ENCODE measurements around the gene INPP4B.

The INPP4B gene

GRCh38 chr4:142563682-142564291 is 282.3 kb downstream of the INPP4B start:
- no peaks in the 10 kb centered on the region for H4K20me1 ChIP-seq (ENCODE audit: insufficient read depth, low read length)
- H3F3A ChIP-seq (ENCODE audit: insufficient read depth, low read length) = no peaks in the 10 kb centered on the region
- H3K79me2 ChIP-seq (ENCODE audit: insufficient read depth, low read length) = no peaks in the 10 kb centered on the region
- no peaks in the 10 kb centered on the region for H3K9me3 ChIP-seq (ENCODE audit: low read length)
- no peak overlapping the region for H3K4me2 ChIP-seq (ENCODE audit: low read length)
- H3K9ac ChIP-seq (ENCODE audit: low read length) = no peak overlapping the region
- H3K27ac ChIP-seq (ENCODE audit: low read depth, low read length, poor library complexity, severe bottlenecking) = no peak overlapping the region
- H2AFZ ChIP-seq (ENCODE audit: low read length) = no peak overlapping the region
- no peaks in the 10 kb centered on the region for H3K4me1 ChIP-seq (ENCODE audit: insufficient read depth, low read length, severe bottlenecking)
- no peak overlapping the region for H3K4me3 ChIP-seq (ENCODE audit: low read depth, low read length, poor library complexity, severe bottlenecking)
- H3K27me3 ChIP-seq (ENCODE audit: insufficient read depth, low read length) = no peaks in the 10 kb centered on the region
- TF ChIP-seq, protein P1, sequence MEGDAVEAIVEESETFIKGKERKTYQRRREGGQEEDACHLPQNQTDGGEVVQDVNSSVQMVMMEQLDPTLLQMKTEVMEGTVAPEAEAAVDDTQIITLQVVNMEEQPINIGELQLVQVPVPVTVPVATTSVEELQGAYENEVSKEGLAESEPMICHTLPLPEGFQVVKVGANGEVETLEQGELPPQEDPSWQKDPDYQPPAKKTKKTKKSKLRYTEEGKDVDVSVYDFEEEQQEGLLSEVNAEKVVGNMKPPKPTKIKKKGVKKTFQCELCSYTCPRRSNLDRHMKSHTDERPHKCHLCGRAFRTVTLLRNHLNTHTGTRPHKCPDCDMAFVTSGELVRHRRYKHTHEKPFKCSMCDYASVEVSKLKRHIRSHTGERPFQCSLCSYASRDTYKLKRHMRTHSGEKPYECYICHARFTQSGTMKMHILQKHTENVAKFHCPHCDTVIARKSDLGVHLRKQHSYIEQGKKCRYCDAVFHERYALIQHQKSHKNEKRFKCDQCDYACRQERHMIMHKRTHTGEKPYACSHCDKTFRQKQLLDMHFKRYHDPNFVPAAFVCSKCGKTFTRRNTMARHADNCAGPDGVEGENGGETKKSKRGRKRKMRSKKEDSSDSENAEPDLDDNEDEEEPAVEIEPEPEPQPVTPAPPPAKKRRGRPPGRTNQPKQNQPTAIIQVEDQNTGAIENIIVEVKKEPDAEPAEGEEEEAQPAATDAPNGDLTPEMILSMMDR (IDR thresholded peaks at IDR 0.05; ENCODE audit: low read length) = no peak
- no peak for TF ChIP-seq EZH2 (IDR thresholded peaks at IDR 0.05; ENCODE audit: borderline replicate concordance, low read length)
- no peaks in the 10 kb centered on the region for H3K9me2 ChIP-seq (ENCODE audit: low read depth, low read length)
- H3K36me3 ChIP-seq (ENCODE audit: insufficient read depth, low read length) = no peaks in the 10 kb centered on the region

GRCh38 chr4:142559986-142560385 is 286.1 kb downstream of the INPP4B start:
- TF ChIP-seq EZH2 (IDR thresholded peaks at IDR 0.05; ENCODE audit: borderline replicate concordance, low read length) = no peak
- TF ChIP-seq, protein P1 (IDR thresholded peaks at IDR 0.05; ENCODE audit: low read length) = no peak
- H3F3A ChIP-seq (ENCODE audit: insufficient read depth, low read length) = no peaks in the 10 kb centered on the region
- no peaks in the 10 kb centered on the region for H3K27me3 ChIP-seq (ENCODE audit: insufficient read depth, low read length)
- H4K20me1 ChIP-seq (ENCODE audit: insufficient read depth, low read length) = no peaks in the 10 kb centered on the region
- no peak overlapping the region for H3K9ac ChIP-seq (ENCODE audit: low read length)
- no peaks in the 10 kb centered on the region for H3K4me1 ChIP-seq (ENCODE audit: insufficient read depth, low read length, severe bottlenecking)
- no peaks in the 10 kb centered on the region for H3K9me2 ChIP-seq (ENCODE audit: low read depth, low read length)
- no peaks in the 10 kb centered on the region for H3K36me3 ChIP-seq (ENCODE audit: insufficient read depth, low read length)
- no peak overlapping the region for H3K4me2 ChIP-seq (ENCODE audit: low read length)
- H3K79me2 ChIP-seq (ENCODE audit: insufficient read depth, low read length) = no peaks in the 10 kb centered on the region
- H3K27ac ChIP-seq (ENCODE audit: low read depth, low read length, poor library complexity, severe bottlenecking) = no peak overlapping the region
- H3K9me3 ChIP-seq (ENCODE audit: low read length) = no peaks in the 10 kb centered on the region
- H3K4me3 ChIP-seq (ENCODE audit: low read depth, low read length, poor library complexity, severe bottlenecking) = no peak overlapping the region
- H2AFZ ChIP-seq (ENCODE audit: low read length) = no peak overlapping the region

- Histone ChIP-seq H3K9ac (ENCODE audit: low read length) (no peak overlapping the region), H3K9me2 (ENCODE audit: low read depth, low read length) (no peaks in the 10 kb centered on the region), H3K4me1 (ENCODE audit: insufficient read depth, low read length, severe bottlenecking) (no peaks in the 10 kb centered on the region), H3K36me3 (ENCODE audit: insufficient read depth, low read length) (no peaks in the 10 kb centered on the region), H3K27me3 (ENCODE audit: insufficient read depth, low read length) (no peaks in the 10 kb centered on the region), H4K20me1 (ENCODE audit: insufficient read depth, low read length) (no peaks in the 10 kb centered on the region), H2AFZ (ENCODE audit: low read length) (no peak overlapping the region), H3F3A (ENCODE audit: insufficient read depth, low read length) (no peaks in the 10 kb centered on the region), H3K79me2 (ENCODE audit: insufficient read depth, low read length) (no peaks in the 10 kb centered on the region), H3K4me3 (ENCODE audit: low read depth, low read length, poor library complexity, severe bottlenecking) (no peak overlapping the region), H3K27ac (ENCODE audit: low read depth, low read length, poor library complexity, severe bottlenecking) (no peak overlapping the region), H3K9me3 (ENCODE audit: low read length) (no peaks in the 10 kb centered on the region), H3K4me2 (ENCODE audit: low read length) (no peak overlapping the region)
- TF ChIP-seq EZH2 (IDR thresholded peaks at IDR 0.05; ENCODE audit: borderline replicate concordance, low read length) = no peak
- TF ChIP-seq, protein P1 (IDR thresholded peaks at IDR 0.05; ENCODE audit: low read length) = no peak
These were observed 287.2 kb downstream of the INPP4B start for GRCh38 chr4:142558851-142559250.
